SK-N-DZ (cell line): ENCODE measurements around the gene FKBP4. TPM values are rescaled to one million over a fixed set of nuclear protein-coding genes. Genes with fewer than 3 reads are reported as not detected.
A peak's percentile ranks its signal among the peaks of the same experiment; 100 is the strongest.
"Not testable (repeated sequence)": the region's sequence is repeated elsewhere in the genome, so short reads cannot be mapped to it uniquely, and the experiment has no call there.

Source experiments
- DNase-seq: peaks from one replicate; pipeline ENCODE4 v3.0.0-alpha.2; 2015; ENCODE audit warnings: low spot score
- polyA plus RNA-seq, 2 experiments: library from polyadenylated mRNA; depleted of rRNA; stranded (reverse); fragments of >200 nt; gene quantifications; 2 replicates each; pipeline ENCODE4 v1.2.3, GENCODE V29; 2014

Gene FKBP4, protein sequence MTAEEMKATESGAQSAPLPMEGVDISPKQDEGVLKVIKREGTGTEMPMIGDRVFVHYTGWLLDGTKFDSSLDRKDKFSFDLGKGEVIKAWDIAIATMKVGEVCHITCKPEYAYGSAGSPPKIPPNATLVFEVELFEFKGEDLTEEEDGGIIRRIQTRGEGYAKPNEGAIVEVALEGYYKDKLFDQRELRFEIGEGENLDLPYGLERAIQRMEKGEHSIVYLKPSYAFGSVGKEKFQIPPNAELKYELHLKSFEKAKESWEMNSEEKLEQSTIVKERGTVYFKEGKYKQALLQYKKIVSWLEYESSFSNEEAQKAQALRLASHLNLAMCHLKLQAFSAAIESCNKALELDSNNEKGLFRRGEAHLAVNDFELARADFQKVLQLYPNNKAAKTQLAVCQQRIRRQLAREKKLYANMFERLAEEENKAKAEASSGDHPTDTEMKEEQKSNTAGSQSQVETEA
- 159 and 161 TPM in 2 replicates for polyA plus RNA-seq (2014; cell fraction: cytosol; rRNA removed)
- 133 and 144 TPM in 2 replicates for polyA plus RNA-seq (2014; cell fraction: nucleus; rRNA removed)

DNA sequence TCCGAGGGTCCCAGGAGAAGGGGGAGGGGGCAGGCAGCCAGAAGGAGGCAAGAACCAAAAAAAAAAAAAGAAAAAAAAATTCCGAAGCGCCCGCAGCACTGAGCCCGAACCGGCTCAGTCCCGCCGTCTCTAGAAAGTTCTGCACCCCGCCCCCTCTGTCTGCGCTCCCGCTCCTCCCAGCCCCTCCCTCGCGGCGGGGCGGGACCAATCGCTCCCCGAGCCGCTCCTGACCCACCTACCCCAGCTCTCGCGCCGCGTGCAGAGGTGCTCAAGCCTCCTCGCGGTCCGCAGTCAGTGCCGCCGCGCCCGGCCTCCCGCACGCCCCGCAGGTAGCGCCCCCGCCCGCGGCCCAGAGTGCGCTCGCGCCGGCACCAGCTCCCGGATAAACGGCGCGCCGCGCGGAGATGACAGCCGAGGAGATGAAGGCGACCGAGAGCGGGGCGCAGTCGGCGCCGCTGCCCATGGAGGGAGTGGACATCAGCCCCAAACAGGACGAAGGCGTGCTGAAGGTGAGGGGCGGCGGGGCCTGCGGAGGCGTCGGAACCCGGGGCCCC is at the start of gene FKBP4:
FKBP4 (plus strand) TSS at position 235 of the 554 bp plus-strand sequence; CDS start at position 405, 170 bp downstream.
- DNase-seq = peak; percentile 88

DNA sequence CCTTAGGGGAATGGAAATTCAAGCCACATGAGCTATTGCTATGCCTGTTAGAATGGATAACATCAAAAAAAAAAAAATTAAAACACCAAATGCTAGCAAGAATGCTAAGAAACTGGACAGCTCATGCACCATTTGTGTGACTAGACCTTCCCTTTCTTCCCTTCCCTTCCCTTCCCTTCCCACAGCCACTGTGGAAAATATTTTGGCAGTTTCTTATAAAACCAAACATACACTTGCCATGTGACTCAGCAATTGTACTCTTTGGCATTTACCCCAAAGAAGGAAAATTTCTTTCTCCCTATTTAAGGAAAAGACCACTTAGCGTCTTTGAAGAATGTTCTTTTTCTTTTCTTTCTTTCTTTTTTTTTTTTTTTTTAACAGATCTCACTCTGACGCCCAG is 49.1 kb upstream of the FKBP4 start:
- no peak for DNase-seq

DNA sequence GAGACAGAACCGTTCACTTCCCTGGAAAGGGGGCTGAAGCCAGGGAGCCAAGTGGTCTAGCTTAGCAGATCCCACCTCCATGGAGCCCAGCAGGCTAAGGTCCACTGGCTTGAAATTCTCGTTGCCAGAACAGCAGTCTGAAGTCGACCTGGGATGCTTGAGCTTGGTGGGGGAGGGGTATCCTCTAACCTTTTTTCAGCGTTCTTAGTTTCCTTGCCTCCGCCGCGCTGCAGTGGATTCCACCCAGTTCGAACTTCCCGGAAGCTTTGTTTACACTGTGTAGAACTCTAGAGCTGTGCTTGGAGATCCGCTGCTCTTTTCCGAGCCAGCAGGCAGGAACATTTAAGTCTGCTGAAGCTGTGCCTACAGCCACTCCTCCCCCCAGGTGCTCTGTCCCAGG is 45.2 kb upstream of the FKBP4 start:
- no peak for DNase-seq

DNA sequence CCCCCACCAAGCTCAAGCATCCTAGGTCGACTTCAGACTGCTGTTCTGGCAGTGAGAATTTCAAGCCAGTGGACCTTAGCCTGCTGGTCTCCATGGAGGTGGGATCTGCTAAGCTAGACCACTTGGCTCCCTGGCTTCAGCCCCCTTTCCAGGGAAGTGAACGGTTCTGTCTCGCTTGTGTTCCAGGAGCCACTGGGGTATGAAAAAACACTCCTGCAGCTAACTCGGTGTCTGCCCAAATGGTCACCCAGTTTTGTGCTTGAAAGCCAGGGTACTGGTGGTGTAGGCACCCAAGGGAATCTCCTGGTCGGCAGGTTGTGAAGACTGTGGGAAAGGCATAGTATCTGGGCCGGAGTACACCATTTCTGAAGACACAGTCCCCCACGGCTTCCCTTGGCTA is 44.6 kb upstream of the FKBP4 start:
- no peak for DNase-seq

DNA sequence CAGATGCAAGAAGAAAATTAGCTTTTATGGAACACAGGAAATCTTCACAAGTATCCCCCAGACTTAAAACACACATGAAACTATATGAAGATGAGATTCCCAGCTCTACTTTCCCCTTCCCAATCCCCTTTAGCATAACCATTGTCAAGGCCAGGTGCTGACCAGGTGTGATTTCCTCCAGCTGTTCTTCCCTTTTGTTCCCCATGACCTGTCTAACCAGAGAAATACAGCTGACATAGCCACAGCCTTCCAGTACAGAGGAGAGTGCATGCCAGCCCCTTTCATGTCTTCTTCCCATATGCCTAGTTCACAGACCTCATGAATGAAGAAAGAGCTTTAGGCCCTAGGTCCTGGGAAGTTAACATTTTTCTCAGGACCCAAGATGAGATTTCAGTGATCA is 43.5 kb upstream of the FKBP4 start:
- DNase-seq = no peak

DNA sequence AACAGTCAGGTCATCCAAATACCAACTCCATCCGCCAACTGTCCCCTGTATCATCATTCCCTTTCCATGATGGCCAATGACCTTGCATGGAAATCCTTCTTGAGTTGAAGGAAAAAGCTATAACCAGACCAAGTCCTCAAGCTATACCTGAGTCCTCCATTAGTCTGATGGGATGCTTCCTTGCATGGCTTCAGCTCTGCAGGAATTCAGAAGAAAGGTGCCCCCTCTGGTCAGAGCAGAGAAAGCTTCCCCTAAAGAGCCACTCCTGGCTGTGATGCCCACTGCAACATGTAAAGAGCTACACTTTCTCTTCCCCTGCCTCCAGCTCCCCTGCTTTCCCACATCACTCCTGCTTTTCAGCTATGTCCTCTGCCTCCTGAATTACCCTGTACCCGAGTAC is 43.1 kb upstream of the FKBP4 start:
- DNase-seq = no peak

DNA sequence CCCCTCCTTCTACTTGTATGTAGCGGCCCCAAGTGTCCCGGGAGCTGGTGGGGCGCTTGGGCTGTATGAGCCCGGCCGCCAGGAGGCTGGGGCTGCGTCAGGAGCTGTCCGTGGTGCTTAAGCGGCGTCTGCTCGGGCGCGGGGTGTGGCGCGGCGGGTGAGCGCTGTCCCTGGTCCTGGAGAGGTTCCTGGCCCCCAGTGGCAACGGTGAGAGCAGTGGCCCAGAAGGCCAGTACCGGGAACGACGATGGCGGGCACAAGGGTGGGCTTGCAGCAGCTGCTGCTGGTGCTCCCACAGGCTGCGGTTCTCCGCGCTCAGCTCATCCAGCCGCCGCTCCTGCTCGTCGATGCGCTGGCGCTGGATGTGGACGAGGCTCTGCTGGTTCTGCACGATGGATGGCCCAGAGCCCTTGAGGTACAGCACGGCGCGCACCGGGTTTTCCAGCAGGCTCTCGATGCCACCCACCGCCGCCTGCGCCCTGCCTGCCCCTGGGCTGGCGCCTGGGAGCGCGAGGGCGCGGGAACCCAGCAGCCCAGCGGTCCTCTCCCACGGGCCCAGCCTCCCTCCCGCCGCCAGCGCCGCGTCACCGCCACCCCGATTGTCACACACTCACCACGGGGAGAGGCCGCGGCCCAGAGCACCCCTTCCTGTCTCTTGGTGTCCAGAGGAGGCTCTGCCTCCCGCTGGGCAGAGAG is 41.9 kb upstream of the FKBP4 start:
- DNase-seq = peak; percentile 46

DNA sequence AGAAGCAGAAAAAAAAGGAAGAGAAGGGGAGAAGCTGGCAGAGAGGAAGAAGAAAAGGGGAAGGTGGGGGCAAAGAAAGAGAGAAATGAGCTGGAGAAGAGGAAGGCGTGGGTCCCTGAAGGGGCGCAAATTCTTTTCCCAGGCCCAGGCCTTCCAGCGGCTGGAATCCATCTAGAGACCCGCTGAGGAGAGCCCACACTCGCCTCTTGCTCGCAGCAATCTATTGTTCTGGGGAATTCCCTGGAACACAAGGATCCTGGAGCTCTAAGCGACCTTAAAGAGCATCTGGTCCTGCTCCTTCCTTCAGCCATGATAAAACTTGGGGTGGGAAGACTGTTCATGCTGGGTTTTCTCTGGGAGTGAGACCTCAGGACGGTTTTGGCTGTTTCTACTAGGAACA is 41.2 kb upstream of the FKBP4 start:
- no peak for DNase-seq

DNA sequence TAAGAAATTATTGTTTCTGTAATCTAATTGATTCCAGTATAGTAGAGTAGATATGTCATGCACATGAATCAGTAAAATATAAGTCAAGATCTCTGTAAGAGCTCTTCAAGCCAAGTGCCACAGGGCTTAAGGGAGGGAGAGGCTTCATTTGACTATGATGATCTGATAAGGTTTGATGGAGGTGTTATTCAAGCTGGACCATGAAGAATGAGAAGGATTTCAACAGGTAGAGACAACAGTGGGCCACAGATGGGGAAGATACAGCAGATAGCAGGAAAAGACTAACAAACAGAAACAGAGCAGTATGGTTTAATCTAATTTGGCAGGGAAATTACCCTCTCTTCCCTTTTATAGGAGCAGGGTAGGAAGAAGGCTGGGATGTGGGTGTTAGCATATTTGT is 40.6 kb upstream of the FKBP4 start:
- DNase-seq = peak; percentile 41

DNA sequence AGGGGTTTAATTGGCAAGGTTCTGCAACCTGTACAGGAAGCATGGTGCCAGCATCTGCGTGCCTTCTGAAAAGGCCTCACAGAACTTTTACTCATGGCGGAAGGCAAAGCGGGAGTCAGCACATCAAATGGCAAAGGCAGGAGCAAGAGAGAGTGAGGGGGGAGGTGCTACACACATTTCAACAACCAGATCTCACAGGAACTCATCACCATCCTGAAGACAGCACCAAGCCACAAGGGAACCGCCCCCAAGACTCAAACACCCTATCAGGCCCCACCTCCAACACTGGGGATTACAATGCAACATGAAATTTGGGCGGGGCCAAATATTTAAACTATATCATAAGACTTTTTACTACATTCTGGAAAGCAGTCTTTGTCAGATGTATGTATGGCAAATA is 38.0 kb upstream of the FKBP4 start:
- DNase-seq = no peak

DNA sequence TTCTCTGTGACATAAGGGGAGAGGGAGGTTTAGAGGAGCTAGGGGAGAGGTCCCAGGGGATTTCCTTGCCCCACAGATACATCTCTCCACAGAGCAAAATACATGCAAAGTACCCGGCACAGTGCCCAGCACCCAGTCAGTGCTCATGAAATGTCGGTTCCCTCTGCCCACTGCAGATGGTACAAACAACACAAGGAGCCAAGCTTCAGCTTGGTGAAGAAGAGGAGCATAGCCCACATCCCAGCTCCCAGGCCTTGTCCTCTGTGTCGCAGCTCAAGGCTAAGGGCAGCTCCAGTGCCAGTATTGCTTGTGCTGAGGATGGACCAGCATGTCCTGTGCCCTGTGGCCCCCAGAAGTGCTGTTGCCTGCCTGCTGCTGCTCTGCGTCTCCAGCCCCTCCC is 35.0 kb upstream of the FKBP4 start:
- no peak for DNase-seq

DNA sequence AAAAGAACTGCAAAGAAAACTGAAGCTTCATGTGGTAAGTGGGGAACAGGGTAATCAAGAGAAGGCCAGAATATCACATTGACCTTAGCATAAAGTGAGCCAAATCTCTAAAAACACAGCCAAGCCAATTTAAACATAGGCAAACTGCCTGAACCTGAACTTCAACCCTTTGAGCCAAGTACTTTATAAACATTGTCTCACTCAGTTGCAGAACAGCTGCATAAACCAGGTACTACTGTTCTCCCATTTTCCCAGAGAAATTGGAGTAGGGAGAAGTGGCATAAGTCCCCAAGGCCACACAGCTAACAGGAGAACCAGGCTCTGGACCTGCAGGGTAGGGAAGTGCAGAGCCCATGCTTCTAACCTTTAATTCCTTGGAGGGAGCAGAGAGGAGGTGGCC is 30.4 kb upstream of the FKBP4 start:
- DNase-seq = no peak

DNA sequence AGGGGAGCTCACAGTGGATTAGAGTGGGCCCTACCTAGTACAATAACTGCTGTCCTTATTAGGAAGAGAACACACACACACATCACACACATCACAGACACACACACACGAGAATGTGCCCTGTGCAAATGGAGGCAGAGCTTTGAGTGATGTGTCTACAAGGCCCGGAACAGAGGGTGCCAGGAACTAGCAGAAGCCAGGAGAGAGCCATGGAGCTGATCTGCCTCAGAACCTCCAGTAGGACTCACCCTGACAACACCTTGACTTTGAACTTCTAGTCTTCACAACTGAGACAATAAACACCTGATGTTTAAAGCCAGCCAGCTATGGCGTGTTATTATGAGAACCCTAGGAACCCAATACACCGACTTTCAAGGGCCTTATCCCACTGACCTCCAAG is 29.7 kb upstream of the FKBP4 start:
- no peak for DNase-seq

DNA sequence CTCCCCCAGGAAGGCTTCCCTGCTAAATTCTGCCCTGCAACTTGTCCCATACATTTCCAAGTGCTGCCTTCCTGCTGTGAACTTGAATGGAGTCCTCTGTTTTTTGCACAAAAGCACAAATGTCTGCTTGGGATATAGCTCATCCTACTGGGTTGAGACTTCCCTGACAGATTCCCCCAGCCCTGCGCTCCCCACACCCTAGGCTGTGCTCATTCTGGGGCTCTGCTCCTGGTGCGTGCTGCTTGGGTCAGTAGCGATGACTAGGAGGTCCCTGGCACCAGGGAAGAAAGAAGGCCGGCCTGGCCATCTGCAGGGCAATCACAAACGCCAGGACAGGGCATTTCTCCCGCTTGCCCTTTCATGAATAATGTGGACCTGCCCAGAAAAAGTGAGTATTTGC is 29.2 kb upstream of the FKBP4 start:
- no peak for DNase-seq

DNA sequence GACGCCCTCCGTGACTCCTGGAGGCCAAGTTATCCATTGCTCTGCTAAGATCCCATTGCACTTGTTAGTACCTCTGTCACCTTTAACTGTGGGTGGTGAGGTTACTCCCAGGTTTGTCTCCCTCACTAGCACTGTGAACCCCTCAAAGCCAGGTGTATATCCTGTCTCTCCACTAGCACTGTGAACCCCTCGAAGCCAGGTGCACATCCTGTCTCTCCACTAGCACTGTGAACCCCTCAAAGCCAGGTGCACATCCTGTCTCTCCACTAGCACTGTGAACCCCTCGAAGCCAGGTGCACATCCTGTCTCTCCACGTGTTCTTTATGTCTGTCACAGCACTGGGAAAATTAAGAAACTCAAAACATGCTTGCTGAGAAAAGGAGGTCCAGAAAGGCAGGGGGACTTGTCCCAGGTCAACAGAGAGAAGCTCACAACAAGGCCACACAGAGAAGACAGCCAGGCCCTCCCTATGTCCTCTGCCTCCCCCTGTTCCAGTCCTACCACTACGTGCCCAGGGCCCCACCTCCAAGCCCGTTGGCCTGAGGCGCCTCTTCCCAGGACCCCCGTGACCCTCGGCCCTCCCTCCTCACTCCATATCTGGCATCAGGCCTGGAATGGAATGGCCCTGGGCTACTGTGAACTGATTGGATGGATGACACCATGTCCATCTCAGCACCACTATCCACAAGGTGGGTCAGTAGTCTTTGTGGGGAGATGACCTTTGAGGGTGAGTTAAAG is 26.4 kb upstream of the FKBP4 start:
- no peak for DNase-seq

DNA sequence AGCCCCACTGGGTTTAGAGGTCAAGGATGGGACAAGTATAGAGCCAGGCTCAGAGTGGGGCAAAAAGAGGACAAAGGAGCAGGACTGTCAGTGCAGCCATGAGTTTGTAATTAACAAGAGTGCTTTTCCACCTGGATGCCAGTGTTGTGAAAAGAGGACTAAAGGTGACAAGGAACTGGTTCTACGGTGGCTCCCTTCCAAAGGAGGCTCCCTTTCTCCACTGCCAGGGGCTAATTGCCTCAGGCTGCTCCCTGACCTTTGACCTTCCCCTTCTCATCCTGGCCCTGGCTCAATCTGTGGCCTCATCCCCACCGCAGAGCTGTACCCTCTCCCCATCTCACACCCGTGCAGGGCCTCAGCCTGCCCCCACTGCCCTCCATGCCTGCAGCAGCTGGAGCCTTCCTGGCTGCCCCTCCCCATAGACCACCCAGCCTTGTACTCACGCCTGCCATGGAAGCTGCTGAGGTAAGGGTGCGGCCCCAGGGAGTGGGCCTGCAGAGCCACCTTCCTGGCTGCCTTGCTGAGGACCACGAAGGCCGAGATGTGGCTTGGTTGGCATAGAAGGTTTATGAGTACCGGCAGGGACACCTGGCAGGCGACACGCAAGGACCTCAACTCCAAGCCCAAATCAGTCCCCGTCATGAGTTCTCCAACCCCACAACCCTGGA is 24.8 kb upstream of the FKBP4 start:
- DNase-seq = no peak

DNA sequence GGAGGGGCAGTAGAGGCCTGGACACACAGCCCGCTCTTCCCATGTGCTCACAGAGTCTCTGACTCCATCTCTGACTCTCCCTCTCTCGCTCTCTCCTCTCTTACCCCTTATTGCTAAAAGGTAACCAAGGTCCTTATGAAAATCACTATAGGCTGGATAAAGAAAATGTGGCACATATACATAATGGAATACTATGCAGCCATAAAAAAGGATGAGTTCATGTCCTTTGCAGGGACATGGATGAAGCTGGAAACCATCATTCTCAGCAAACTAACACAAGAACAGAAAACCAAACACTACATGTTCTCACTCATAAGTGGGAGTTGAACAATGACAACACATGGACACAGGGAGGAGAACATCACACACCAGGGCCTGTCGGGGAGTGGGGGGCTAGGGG is 24.2 kb upstream of the FKBP4 start:
- not testable (repeated sequence) for DNase-seq

DNA sequence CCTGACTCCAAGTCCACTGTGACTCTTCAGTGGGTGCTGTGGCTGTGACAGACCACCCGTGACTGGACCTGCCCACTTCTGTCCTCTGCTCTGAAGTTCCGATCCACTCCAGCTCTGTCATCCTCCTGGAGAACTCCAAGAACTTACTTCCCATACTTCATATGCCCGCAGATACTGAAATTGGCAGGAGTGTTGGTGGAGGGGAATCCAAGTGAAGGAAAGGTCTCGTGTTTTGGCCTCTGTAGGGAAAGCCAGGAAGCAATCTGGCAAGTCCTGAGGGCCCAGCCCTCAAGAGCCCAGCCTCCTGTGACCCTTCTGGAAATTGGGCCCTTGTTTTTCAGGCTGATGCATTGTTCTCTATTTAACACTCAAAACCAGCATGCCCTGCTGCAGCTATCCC is 22.4 kb upstream of the FKBP4 start:
- no peak for DNase-seq

DNA sequence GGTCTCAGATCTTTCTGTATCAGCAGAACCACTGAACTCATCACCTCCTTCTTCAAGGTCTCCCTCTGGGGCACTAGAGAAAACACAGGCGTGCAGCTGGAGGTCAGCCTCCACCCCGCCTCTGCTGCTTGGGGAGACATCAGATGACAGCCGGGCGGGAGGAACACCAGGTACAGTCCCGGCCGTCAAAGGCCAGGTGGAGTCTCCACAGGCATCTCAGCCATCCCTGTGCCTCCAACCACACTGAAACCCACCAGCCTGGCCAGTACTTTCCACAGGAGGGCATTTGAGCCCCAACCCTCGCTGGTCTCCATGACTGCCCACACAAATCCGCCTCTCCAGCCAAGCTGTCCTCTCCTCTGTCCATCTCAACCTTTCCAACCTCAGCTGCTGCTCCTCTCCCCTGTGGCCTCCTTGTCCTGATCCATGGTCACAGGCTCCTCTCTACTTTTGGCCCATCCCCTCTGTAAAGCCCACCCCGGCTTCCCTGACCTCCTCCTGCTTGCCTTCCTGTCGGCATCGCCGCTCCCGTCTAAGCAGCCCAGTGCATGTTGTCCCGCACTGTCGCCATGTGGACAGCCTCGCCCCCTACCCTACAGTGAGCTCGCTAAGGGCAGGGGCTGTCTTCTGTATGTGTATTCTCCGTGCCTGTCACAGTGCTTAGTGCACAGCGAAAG is 21.4 kb upstream of the FKBP4 start:
- DNase-seq = no peak

DNA sequence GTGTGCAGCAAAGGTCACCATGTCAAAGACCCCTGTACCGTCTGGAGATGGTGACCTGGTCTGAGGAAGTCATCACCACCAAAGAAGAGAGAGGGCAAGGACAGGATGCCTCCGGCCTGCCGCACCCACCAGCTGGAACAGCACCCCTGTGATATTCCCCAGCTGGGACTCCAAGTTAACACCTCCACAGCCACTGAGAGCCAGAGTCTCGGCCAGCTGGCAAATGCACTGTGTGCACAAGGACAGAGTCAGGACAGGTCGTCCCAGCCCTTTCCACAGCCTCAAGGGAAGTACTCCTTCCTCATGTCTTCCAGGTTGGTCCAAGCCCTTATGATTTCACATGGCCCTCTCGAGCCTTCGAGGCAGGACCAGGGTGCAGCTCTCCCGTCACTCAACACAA is 19.3 kb upstream of the FKBP4 start:
- no peak for DNase-seq
